ENCODE data around the gene KRTAP4-6.
"Not testable (repeated sequence)": the region's sequence is repeated elsewhere in the genome, so short reads cannot be mapped to it uniquely, and the experiment has no call there.

The KRTAP4-6 gene

DNA sequence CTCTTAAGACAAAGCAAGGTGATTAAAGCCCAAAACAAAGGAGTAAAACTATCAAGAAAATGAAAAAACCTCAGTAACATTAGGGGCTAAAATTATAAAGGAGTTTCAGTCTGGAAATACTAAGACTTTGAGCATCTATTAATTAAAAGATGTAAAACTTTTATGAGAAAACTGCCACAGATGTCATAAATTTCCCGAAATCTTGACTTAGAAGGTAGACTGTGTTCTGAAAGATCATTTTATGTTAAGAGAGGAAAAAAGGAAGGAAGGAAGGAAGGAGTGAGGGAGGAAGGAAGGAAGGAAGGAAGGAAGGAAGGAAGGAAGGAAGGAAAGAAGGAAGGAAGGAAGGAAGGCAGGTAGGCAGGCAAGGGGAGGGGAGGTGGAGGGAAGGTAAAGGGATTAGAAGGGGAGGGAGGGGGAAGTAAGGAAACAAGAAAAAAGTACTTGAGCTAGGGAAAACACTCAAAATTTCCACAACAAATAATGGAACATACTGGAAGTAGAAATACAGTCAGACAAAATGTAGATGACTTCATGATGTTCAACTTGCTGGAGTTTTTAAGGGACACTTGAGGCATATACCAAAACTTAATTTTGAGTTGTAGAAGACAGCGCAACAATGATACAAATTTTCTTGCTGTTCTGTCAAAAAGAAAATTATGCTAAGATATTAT, 7.3 kb upstream of the KRTAP4-6 start:
- no peak overlapping the region for H3K4me3 ChIP-seq (ENCODE audit: low read depth, low read length)

DNA sequence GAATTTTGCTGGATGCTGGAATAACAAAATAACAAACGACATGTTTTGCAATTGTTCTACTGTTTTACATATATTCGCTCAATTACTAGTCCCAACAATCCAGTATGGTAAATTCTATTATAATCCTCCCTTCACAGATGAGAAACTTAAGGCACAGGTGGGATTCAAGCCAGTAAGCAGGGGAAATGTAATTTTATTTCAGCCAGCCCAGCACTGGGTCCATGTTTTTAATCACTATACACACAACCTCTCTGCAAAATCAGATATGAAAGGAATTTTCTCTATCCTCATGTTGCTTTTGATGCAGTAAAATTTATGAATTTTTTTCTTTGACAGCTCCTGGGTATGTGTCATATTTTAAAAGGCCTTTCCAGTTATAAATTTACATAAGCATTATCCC, 4.9 kb upstream of the KRTAP4-6 start:
- no peak overlapping the region for H3K4me3 ChIP-seq (ENCODE audit: low read depth, low read length)

DNA sequence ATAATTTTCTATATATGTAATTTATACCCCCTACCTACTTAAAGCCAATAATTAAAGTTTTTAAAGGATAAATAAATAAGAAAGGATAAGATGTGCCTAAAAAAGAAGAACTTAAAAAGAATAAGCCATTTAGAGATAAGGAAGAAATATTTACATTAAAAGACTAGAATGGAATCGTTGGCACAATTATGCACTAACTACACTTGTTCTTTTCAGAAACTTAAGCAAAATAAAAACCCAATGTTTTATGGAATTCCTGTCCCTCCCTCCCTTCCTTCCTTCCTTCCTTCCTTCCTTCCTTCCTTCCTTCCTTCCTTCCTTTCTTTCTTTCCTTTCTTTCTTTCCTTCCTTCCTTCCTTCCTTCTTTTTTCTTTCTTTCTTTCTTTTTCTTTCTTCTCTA, 4.5 kb upstream of the KRTAP4-6 start:
- H3K4me3 ChIP-seq (ENCODE audit: low read depth, low read length), result no peak overlapping the region

DNA sequence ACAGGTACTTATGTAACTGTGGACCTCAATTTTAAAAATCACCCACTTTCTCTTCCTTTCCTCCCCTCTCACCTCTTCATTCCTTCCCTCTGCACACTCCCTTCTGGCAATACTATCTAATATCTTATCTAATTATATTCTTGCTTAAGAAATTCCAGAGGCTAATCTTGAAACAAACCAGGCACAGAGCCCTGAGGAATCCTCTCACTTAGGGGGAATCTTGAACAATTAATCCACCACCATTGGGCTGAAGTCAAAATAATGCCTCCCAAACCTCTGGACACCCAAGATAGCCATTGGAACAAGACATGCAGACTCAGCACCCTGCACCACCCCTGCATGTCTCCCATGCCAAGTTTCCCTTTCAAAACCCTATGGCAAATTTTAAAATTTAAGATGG, 1.0 kb upstream of the KRTAP4-6 start:
- no peak overlapping the region for H3K4me3 ChIP-seq (ENCODE audit: low read depth, low read length)

DNA sequence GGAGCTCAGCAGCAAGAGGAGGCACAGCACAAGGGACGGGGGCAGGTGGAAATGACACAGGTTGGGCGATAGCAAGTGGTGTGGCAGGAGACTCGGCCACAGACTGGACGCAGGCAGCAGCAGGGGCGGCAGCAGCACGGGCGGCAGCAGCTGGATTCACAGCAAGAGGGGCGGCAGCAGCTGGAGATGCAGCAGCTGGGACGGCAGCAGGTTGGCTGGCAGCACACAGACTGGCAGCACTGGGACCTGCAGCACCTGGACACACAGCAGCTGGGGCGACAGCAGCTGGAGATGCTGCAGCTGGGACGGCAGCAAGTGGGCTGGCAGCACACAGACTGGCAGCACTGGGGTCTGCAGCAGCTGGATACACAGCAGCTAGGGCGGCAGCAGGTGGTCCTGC, 479 bp downstream of the KRTAP4-6 start:
- not testable (repeated sequence) for H3K4me3 ChIP-seq (ENCODE audit: low read depth, low read length)

DNA sequence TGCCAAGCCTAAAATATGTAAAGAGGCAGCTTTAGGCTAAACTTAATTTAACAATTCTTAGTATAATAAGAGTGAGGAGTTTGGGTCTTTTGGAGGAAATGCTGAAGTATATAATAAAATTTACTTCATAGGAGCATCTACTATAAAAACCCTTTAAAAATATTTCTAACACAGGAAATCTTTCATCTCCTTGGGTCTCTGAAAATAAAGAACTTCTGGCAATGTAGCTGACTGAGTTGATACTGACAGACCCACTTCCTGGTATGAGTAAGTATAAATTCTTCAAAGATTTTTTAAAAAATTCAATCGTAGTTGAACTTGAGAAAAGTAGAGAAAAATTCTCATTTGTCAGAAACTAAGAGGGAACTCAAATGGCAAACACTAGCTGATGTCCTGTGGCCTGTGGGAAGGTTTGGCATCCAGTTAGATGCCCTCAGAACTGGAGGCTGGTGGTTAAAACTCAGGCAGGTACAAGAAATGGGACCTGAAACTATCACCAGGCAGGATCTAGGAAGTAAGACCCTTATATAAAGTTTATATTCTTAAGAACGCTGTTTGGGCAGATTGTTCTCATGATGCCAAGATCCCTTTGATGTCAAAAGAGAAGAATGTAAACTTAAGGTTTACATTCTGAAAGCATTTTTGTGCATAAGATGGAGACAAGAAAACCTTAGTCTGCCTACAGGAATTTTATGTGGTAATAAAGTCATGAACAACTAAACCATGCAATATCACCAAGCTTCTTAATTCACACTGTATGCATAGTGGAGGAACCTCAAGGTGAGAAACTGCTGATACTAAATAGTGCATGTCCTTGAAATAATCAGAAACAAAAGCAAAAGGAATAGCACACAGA, 6.2 kb downstream of the KRTAP4-6 start:
- H3K4me3 ChIP-seq (ENCODE audit: low read depth, low read length), result no peak overlapping the region

DNA sequence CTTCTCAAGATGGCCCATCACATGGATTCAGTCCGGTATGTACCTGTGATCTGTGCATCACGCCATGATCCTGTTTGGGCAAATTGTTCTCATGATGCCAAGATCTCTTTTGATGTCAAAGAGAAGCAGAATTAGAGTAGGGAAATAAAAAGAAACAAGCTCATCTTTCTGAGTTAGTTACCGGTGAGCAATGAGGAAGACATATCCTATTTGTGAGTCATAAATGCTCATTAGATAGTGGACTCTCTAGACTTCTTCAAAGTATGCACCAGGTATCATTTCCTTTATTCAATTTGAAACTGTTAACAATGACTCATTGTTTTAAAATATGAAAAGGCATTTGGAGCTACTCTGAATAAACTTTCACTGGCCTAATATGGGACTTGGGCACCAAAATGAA, 8.4 kb downstream of the KRTAP4-6 start:
- H3K4me3 ChIP-seq (ENCODE audit: low read depth, low read length), result no peak overlapping the region

DNA sequence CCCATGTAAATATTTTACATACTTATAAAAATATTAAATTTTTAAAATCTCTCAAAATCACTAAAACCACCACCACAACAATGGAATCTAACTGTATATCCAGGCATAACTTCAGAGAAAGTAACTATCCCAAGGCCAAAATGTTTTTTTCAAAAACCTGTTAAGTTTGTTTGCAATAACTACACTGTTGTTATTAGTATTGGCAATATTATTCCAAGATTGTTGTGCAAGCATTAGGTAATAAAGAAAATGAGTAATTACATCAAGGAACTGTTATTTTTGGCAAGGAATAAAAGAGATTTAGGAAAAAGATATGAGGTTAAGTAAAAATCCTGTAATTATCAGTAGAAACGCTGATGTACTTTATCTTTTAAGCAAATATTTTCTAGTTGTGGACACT, 13.0 kb downstream of the KRTAP4-6 start:
- H3K4me3 ChIP-seq (ENCODE audit: low read depth, low read length), result no peak overlapping the region

DNA sequence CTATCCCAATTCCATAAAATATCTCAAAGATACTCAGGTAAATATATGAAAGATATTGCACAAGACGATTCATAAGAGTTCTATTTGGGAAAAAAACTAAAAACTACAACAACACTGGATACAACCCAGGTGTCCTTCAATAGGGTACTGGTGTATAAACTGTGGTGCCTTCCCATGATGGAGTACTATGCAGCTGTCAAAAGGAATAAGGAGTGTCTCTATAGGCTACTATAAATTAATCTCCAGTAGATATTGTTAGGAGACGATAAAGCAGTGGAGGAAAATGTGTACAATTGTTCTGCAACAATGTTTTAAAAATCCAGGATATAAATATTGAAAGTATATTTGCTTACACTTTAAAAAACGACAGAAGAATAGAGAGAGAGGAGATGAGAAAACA, 13.9 kb downstream of the KRTAP4-6 start:
- no peak overlapping the region for H3K4me3 ChIP-seq (ENCODE audit: low read depth, low read length)

DNA sequence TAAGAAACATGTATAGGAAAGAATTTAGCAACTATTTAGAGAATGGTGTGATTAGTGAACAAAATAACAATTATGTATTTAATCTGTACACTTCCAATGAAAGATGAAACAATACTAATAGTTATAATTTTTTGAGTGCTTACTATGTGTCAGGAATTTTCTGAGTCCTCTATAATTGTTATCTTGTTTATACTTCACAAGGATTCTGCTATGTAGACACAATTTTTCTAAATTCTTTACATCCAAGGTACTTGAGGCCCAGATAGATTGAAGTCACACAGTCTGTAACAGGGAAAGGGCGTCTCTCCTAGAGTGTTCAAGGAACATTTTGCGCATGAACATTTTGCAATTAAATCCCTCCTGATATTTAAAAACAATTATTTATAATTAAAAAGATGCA, 15.3 kb downstream of the KRTAP4-6 start:
- no peak overlapping the region for H3K4me3 ChIP-seq (ENCODE audit: low read depth, low read length)

DNA sequence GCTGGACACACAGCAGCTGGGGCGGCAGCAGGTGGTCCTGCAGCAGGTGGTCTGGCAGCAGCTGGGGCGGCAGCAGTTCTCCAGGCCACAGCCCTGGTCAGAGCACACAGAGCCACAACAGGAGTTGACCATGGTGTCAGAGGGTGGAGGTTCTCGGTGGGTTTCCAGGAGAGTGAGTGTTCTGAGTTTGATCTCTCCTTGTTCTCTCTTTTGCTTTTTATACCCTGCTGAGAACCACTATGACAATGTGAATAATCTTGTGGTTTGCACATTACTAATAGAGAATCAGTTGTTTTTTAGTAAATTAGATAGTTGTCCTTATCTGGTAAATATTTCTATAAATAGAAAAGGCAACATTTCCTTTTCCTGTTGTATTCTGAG, 16.4 kb downstream of the KRTAP4-6 start, which contains the start of gene KRTAP4-12:
Gene KRTAP4-12, minus strand, starts transcription at position 192 of the 381 bp plus-strand sequence. Its CDS starts 60 bp downstream, at position 132.
- H3K4me3 ChIP-seq (ENCODE audit: low read depth, low read length), result not testable (repeated sequence)

DNA sequence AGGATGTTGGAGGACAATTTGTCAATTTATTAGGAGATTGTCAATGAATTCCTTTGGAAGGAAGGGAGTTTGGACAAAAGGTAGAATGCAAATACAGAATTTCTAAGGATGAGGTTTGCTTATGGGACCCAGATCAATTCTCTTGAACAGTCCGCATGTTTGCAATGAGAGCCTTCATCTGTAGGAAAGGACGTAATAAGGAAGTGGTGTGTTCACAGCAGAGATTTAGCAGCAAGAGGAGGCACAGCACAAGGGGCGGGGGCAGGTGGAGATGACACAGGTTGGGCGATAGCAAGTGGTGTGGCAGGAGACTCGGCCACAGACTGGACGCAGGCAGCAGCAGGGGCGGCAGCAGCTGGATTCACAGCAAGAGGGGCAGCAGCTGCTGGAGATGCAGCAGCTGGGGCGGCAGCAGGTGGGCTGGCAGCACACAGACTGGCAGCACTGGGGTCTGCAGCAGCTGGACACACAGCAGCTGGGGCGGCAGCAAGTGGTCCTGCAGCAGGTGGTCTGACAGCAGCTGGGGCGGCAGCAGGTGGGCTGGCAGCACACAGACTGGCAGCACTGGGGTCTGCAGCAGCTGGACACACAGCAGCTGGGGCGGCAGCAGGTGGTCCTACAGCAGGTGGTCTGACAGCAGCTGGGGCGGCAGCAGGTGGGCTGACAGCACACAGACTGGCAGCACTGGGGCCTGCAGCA, 16.9 kb downstream of the KRTAP4-6 start:
- not testable (repeated sequence) for H3K4me3 ChIP-seq (ENCODE audit: low read depth, low read length)

DNA sequence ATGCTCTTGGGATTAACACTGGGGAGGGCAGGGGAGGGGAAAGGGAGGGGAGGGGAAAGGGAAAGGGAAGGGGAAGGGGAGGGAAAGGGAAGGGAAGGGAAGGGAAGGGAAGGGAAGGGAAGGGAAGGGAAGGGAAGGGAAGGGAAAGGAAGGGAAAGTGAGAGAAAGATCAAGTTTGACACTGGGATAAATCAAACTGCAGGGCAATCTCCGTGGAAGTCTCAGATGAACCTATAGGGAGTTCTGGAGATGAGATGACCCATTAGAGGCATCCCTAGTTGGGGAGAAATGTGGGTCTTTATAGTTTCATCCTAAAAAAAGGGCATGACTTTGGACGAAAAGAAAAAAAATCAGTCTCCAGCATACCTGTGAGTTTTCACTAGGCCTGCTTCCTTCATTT, 18.6 kb downstream of the KRTAP4-6 start:
- H3K4me3 ChIP-seq (ENCODE audit: low read depth, low read length), result no peak overlapping the region

DNA sequence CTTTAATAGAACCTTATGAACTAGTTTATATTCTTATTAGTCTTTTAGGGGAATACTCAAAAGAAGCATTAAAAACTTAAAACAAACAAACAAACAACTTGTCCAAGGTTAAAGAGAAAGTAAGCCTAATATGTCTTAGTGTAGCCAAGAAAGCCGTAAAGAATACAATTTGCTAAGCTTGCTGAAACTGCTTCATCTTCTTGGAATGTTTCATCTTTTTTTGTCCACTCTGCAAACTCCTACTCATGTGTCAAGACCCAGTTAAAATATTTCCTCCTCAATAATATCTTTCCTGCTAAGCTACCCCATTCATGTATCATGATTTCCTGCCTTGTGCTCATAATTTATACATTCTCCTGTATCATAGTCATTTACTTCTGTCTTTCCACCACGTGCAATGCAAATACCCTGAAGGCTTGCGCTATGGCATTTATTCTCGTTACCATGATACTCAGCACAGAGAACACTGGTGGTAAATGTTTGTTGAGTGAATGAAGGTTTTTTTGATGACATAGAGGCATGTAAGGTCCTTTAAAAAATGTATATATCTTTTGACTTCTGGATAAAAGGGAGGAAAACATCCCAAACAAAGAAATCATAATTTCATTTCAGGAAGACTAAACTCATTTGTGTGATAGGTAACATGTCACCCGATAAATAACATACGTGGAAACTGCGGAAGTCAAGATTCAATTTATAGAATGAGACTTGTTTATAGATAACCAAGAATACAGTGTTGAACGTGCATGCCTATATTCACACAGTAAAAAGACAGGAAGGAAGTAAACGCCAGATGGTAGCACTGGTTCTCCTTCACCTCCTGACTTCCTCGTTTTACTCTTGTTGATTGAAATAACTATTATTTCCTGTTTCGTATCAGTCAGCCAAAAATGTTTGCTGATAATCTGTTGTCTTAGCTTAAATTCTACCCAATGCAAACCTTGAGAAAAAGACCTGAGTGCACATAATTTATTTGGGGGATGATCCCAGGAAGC, 20.4 kb downstream of the KRTAP4-6 start:
- not testable (repeated sequence) for H3K4me3 ChIP-seq (ENCODE audit: low read depth, low read length)

DNA sequence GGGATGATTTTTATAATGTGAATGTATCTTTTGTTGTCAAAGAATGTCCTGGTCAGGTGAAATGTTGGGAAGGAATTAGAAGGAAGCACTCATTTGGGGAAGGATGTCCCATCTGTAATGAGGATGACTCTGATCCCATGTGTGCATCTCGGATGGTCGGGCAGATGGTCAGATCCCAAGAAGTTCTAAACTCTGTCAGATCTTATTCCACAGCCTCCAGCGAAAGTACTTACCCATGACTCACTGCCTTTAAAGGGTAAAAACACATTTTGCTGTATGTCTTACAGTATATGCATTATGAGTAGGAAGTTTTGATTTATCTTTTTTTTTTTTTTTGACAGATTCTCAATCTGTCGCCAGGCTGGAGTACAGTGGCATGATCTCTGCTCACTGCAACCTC, 21.6 kb downstream of the KRTAP4-6 start:
- no peak overlapping the region for H3K4me3 ChIP-seq (ENCODE audit: low read depth, low read length)

DNA sequence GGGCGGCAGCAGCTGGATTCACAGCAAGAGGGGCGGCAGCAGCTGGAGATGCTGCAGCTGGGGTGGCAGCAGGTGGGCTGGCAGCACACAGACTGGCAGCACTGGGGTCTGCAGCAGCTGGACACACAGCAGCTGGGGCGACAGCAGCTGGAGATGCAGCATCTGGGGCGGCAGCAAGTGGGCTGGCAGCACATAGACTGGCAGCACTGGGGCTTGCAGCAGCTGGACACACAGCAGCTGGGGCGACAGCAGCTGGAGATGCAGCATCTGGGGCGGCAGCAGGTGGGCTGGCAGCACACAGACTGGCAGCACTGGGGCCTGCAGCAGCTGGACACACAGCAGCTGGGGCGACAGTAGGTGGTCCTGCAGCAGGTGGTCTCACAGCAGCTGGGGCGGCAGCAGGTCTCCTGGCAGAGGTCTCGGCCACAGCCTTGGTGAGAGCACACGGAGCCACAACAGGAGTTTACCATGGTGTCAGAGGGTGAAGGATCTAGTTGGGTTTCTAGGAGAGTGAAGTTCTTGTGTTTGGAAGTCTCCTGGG, 22.4 kb downstream of the KRTAP4-6 start, which contains the start of gene KRTAP4-11:
Gene KRTAP4-11, minus strand, starts transcription at position 528 of the 541 bp plus-strand sequence. Its CDS starts 58 bp downstream, at position 470.
- H3K4me3 ChIP-seq (ENCODE audit: low read depth, low read length), result not testable (repeated sequence)

DNA sequence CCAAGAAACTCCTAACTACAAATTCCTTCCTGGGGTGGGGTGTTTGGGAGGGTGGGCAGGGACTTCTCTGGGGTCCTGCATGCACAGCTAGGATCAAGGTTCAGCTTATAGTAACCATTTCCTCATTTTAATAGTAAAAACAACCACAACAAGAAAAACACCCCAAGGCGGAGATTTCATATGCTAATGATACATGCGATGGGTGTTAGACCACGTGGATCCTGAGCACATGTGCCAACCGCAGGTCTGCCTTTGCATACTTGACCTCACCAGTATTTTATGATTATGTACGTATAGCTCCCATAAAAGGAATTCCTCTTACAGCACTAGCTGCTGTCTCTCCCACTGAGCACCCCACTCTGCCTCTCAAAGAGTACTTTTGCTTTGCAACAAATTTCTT, 24.0 kb downstream of the KRTAP4-6 start:
- no peak overlapping the region for H3K4me3 ChIP-seq (ENCODE audit: low read depth, low read length)

DNA sequence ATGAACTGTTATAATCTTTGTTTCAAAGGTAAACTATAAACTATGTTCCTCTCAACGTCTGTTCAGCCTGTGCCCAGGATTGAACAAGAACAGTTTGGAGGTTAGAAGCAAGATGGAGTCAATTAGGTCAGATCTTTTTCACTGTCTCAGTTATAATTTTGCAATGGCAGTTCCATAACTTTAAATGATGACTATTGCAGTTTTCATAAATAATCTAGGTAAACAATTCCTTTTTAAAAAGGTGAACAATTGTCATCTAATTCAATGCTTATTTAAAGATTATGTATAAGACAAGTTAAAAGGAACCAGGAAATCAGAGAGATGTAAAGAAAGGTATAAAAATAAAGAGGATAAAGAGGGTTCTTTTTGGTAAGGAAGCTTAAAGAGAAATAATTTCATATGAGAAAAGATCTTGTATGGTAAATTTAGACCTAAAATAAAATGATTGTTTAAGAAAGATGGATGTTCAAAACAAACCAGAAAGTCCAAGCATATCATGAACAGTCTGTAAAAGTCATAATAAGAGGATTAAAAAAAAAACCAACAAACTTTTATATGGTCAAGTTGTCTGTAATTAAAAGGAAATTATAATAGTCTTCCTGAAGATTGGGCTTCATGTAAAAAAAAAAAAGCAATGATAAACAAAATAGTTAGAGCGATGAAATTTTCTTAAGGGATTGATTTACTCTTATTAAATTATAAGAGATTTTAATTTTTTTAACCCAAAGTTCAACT, 29.0 kb downstream of the KRTAP4-6 start:
- H3K4me3 ChIP-seq (ENCODE audit: low read depth, low read length), result no peak overlapping the region

DNA sequence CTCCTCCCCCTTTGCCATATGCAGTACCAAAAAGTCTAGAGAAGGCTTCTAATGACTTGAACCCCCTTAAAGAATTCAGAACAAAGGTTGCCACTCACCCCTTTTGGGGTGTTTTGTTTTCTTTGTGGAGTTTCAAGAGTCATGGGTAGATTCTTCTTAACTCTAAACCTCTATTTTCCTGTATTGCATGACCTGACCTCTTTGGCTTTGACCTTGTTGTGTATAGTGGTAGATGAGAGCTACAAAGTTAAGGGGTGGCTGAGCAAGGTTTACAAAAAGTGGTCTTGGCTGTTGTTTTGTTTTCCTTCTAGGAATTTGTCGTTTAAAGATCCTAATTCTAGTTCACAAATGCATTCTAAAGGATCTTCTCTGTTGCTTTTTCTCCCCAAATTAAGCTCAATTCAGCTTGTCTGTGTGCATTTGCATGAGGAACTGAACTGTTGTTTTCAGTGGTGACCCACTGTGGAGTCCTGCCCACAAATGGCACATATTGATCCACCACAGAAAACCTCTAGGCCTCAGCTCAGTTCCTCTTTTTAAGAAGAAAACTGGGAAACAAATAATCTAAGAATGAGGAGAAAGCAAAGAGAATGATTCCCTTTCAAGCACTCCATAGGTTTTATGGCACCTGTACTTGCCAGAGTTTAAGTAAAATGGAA, 31.5 kb downstream of the KRTAP4-6 start:
- H3K4me3 ChIP-seq (ENCODE audit: low read depth, low read length), result not testable (repeated sequence)
